AG04449 (cell line): ENCODE data around the gene TMEM176A.

ENCODE experiments used
- CTCF ChIA-PET: fragments of 350-600 bp; formaldehyde crosslinking; extraction: SDS; loops from one replicate; lab custom pipeline; 2021; ENCODE audit warnings: antibody characterized with exemption; lab: Yijun Ruan, JAX
- POLR2A ChIA-PET: fragments of 400-600, 350-600 bp; formaldehyde crosslinking; extraction: SDS; loops from one replicate; lab custom pipeline; 2020; ENCODE audit warnings: antibody characterized with exemption, inconsistent platforms; lab: Yijun Ruan, JAX
- DNase-seq: peaks from one replicate; pipeline ENCODE4 v3.0.0-alpha.2; 2010; ENCODE audit warnings: low read depth, low spot score
- H3K4me3 ChIP-seq: 2 replicates; pipeline ENCODE4 v1.5.1; 2011; ENCODE audit warnings: low read depth, mild to moderate bottlenecking, control low read depth, low read length
- TF ChIP-seq, protein P1 (sequence below): IDR thresholded peaks from one replicate; pipeline ENCODE4 v1.5.1; 2011; ENCODE audit warnings: mild to moderate bottlenecking, moderate library complexity, low read length, control low read depth, inconsistent platforms; ENCODE audit not compliant: insufficient read depth; ENCODE audit errors: missing control alignments

The TMEM176A gene

GRCh38 chr7:150801242-150801945, 825 bp downstream of the TMEM176A start:
- TF ChIP-seq, protein P1, sequence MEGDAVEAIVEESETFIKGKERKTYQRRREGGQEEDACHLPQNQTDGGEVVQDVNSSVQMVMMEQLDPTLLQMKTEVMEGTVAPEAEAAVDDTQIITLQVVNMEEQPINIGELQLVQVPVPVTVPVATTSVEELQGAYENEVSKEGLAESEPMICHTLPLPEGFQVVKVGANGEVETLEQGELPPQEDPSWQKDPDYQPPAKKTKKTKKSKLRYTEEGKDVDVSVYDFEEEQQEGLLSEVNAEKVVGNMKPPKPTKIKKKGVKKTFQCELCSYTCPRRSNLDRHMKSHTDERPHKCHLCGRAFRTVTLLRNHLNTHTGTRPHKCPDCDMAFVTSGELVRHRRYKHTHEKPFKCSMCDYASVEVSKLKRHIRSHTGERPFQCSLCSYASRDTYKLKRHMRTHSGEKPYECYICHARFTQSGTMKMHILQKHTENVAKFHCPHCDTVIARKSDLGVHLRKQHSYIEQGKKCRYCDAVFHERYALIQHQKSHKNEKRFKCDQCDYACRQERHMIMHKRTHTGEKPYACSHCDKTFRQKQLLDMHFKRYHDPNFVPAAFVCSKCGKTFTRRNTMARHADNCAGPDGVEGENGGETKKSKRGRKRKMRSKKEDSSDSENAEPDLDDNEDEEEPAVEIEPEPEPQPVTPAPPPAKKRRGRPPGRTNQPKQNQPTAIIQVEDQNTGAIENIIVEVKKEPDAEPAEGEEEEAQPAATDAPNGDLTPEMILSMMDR = no peak
- POLR2A ChIA-PET = no interaction called here
- no peak overlapping the region for H3K4me3 ChIP-seq
- CTCF ChIA-PET = no interaction called here
- DNase-seq = no peak

DNA sequence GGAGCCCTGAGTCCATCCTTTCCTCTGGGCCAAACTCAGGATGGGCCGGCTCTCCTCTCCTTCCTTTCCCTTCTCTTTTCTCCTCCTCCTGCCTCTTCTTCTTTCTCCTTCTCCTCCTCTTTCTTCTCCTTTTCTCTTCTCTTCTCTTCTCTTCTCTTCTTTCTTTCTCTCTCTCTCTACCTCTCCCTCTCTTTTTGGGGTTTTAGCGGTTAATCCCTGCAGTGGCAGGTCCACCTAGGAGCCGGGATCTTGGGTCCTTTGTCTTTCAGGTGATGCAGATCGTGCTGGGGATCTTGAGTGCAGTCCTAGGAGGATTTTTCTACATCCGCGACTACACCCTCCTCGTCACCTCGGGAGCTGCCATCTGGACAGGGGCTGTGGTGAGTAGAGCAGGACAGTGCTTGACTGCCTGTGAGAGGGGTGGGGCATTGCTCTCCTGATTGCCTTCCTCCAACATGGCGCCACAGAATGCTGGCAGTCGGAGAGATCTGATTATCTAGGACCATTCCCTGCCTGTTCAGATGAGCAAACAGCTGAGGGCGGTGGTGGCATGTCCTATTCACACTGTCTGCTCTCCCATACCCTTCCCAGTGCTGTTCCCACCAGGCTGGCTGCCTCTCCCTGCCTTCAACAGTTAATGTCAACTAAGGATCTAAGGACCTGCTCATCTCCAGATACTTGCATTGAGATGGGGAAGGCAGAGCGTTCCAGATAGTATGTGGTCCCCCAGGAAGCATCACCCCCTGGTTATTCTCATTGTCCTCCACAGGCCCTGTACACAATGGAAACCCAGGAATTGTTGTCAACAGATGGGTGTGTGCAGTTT, 1.6 kb downstream of the TMEM176A start:
- DNase-seq = no peak
- CTCF ChIA-PET = no interaction called here
- no peak overlapping the region for H3K4me3 ChIP-seq

DNA sequence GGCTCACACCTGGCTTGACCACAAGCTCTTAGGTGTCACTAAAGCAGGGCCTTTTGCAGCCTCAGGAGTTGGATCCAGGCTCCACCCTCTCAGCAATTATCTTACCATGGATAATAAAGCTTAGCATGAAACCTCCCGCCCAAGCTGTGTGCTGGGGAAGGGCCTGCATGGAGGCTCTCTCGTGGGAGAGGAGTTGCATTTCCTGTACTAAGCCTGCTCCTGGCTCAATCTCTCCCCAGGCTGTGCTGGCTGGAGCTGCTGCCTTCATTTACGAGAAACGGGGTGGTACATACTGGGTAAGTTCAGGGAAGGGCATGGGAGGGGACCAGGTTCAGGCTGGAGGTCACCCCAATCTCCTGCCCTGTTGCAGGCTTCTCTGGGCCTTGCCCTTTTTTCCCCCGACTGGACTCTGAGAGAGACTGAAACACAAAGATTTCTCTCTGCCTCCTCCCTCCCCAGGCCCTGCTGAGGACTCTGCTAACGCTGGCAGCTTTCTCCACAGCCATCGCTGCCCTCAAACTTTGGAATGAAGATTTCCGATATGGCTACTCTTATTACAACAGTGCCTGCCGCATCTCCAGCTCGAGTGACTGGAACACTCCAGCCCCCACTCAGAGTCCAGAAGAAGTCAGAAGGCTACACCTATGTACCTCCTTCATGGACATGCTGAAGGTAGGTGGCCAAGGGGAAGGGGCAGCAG, 2.7 kb downstream of the TMEM176A start:
- TF ChIP-seq, protein P1 = no peak
- CTCF ChIA-PET = interaction anchor here (0.6 kb wide), 1 partner anchor 26 kb away, joined by 3 read pairs; no protein-coding TSS in a partner anchor
- H3K4me3 ChIP-seq = no peak overlapping the region
- no peak for DNase-seq
- POLR2A ChIA-PET = no interaction called here

More for the DNA sequence above, 1.6 kb downstream of the TMEM176A start:
- TF ChIP-seq, protein P1 = no peak
- POLR2A ChIA-PET = no interaction called here

- H3K4me3 ChIP-seq = no peak overlapping the region
- no peak for DNase-seq
- POLR2A ChIA-PET = no interaction called here
- TF ChIP-seq, protein P1 = no peak
- CTCF ChIA-PET = no interaction called here
Observed at GRCh38 chr7:150804802-150805201, 4.2 kb downstream of the TMEM176A start.

- CTCF ChIA-PET = no interaction called here
- TF ChIP-seq, protein P1 = no peak
- DNase-seq = no peak
- POLR2A ChIA-PET = no interaction called here
- H3K4me3 ChIP-seq = no peak overlapping the region
Observed at GRCh38 chr7:150805864-150806263, 5.3 kb downstream of the TMEM176A start.

DNA sequence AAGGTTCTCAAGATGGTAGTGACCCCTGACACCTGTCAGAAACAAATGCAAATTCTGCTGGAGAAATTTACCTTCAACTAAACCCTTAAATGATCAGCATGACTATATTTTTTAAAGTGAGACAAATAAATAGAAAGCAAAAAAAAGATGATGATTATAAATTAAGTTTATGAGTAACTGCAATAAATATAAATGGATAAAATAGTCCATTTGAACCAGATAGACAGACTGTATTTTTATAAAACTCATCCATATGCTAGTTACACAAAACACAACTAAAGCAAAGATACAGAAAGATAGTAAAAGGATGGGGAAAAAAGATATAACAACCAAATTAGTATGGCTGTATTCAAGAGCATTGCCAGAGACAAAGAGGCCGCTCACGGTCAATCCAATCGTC, 5.9 kb downstream of the TMEM176A start:
- POLR2A ChIA-PET = no interaction called here
- no peak overlapping the region for H3K4me3 ChIP-seq
- CTCF ChIA-PET = no interaction called here
- DNase-seq = no peak
- TF ChIP-seq, protein P1 = no peak
